Right lobe of liver (tissue), 6 donors: ENCODE data around the gene MFAP3. TPM values are rescaled to one million over a fixed set of nuclear protein-coding genes. Genes with fewer than 3 reads are reported as not detected.

ENCODE experiments used
- ATAC-seq, 4 donors: fragments of 200-7000 bp; cut with Tn5 transposase; one replicate each; pipeline ENCODE4 v1.9.1; 2020; ENCODE audit warnings: mild to moderate bottlenecking in 4 of 4, moderate library complexity in 4 of 4
- DNase-seq, 3 donors: peaks; one replicate each; pipeline ENCODE4 v3.0.0-alpha.2; 2020
- H3K27ac ChIP-seq, 3 donors: fragments of 200-600 bp; one replicate each; pipeline ENCODE4 v1.8.0; 2022
- H3K27me3 ChIP-seq, 2 donors: fragments of 200-600 bp; one replicate each; pipeline ENCODE4 v1.8.0; 2022
- H3K36me3 ChIP-seq, 4 donors: fragments of 200-600 bp; sonication (generic) in 1 of 4; one replicate each; pipeline versions ENCODE4 v1.5.1 to v1.8.0; 2017 to 2022; ENCODE audit warnings: control low read depth in 1 of 4
- H3K4me1 ChIP-seq, 4 donors: fragments of 200-600 bp; sonication (generic) in 1 of 4; one replicate each; pipeline versions ENCODE4 v1.5.1 to v1.8.0; 2017 to 2022; ENCODE audit warnings: control low read depth in 1 of 4
- H3K4me3 ChIP-seq, 3 donors: fragments of 200-600 bp; one replicate each; pipeline ENCODE4 v1.8.0; 2022
- H3K9me3 ChIP-seq, 4 donors: fragments of 200-600 bp; sonication (generic) in 1 of 4; one replicate each; pipeline versions ENCODE4 v1.5.1 to v1.8.0; 2017 to 2022; ENCODE audit warnings: control low read depth in 1 of 4
- POLR2A ChIP-seq: fragments of 450-650 bp; IDR thresholded peaks from one replicate; pipeline ENCODE4 v1.6.1; 2017; ENCODE audit warnings: antibody characterized with exemption, mild to moderate bottlenecking
- WGBS: methylation state at CpG from one replicate; pipeline ENCODE4 v1.1.6; 2018; ENCODE audit warnings: low coverage, low lambda C conversion rate; ENCODE audit not compliant: insufficient coverage; ENCODE audit errors: missing lambda C conversion rate; 5-methylcytosine and 5-hydroxymethylcytosine counted together
- intact Hi-C, 2 donors: fragments of 100-400 bp; cut with DNase I; formaldehyde crosslinking; loops; one replicate each; pipeline versions ENCODE4 v1.11.2 to v1.14.1; 2022
- total RNA-seq, 6 experiments: library from RNA; depleted of rRNA in 2 of 6; stranded (reverse); fragments of >200 nt in 2 of 6; fragmentation: NEBNext Ultra II Directional in 3 of 6; extraction: Animal tissue kit (Norgen Biotek cat#: 25700) in 3 of 6; gene quantifications; one replicate each; pipeline versions ENCODE4 v1.1.0 to v1.2.4, GENCODE V29; 2016 to 2023
- TF ChIP-seq, protein P1 (sequence below), 4 donors: fragments of 200-600 bp in 3 of 4; fragments of 450-650 bp in 1 of 4; IDR thresholded peaks; one replicate each; pipeline versions ENCODE4 v1.5.1 to v1.8.0; 2016 to 2022; ENCODE audit warnings: antibody characterized with exemption in 4 of 4, mild to moderate bottlenecking in 2 of 4
- donor health status: DM: no; HTN: yes; CAD: no.
- donor health status: DM: no; HTN: no; CAD: no.
- donor health status: DM: no; HTN: no; CAD: no.
- donor health status: DM: no; HTN: yes; CAD: no.
- donor health status: DM: no; HTN: yes; CAD: no.

Gene MFAP3
- total RNA-seq, 6 experiments from 2014 or later, result 14.8 to 29.8 (median 16.1) TPM

DNA sequence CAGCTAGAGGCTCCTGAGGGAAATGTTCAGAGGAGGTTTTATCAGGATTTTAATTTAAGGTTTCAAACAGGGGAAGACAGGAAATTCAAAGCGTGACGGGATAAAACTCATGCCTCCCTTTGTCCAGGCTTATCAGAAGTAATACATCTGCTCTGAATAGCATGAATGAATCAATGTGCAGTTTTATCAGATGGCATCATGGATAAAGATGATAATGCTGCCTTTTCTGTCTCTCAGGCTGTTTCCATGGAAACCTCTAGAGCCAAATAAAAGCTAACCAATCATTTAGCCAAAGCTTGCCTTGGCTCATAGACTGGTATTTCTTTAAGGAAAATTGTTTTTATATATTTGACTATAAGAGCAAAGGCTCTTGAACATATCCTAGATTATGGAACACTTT is 16.4 kb downstream of the MFAP3 start:
- Histone ChIP-seq H3K27ac (no peak overlapping the region), H3K4me3 (no peak overlapping the region), H3K36me3 (peaks cover 0 to 8% (median 4%) of the 10 kb centered on the region in 4 donors), H3K4me1 (peaks cover 0 to 11% (median 5%) of the 10 kb centered on the region in 4 donors), H3K9me3 (no peaks in the 10 kb centered on the region), H3K27me3 (no peaks in the 10 kb centered on the region)
- intact Hi-C loops, result no loop called here
- TF ChIP-seq POLR2A, result no peak
- 82% methylated on average over 2 of the region's 2 CpGs for WGBS
- ATAC-seq (no peak), DNase-seq (no peak)

DNA sequence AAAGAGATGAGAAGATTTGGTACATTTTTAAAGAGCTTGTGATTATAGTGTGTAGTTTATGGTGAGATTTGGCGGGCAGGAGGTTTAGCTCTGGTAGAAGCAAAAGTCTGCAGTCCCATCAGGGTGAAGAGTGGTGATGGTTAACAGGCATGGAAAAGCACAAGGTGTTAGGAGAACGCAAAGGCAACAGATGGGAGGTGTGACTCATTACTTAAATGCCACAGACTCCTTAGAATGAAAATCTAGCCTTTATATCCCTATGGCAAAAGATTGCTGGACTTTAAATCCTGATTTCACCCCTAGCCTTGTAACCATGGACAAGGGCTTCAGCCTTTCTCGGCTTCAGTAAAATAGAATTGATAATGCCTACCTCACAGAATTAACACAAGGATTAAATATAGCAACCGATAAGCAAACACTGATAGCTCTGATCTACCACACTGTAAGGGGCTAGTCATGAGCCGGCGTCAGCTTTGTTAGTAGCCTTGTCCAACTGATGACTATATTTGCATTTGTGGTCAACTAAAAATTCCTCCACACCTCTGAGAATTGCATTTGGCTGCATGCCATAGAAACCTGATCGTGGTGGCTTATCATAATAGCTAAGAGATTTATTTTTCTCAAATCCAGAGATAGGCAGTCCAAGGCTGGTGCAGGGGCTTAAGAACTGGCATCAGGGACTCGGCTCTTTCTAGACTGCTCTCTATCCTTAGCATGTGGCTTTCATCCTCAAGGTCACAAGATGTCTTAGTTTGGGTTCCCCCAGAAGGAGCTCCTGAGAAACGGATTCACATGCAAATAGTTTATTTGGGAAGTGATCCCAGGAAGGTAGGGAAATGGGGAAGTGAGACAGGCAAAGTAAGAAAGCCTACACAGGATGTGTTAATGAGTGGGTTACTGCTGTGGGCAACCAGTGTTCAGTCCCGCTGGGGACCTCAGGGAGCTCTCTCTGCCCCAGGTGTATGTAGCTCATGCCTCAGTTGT is 19.6 kb downstream of the MFAP3 start:
- Histone ChIP-seq H3K9me3 (no peaks in the 10 kb centered on the region), H3K36me3 (peaks cover 0 to 8% (median 0%) of the 10 kb centered on the region in 4 donors), H3K27me3 (no peaks in the 10 kb centered on the region), H3K4me1 (peaks cover 0 to 11% (median 5%) of the 10 kb centered on the region in 4 donors), H3K4me3 (no peak overlapping the region), H3K27ac (no peak overlapping the region)
- WGBS, result 61% methylated on average over 7 of the region's 10 CpGs
- DNase-seq (no peak), ATAC-seq (peak in 2 of 4 donors; percentile 21 to 23)
- TF ChIP-seq, protein P1, sequence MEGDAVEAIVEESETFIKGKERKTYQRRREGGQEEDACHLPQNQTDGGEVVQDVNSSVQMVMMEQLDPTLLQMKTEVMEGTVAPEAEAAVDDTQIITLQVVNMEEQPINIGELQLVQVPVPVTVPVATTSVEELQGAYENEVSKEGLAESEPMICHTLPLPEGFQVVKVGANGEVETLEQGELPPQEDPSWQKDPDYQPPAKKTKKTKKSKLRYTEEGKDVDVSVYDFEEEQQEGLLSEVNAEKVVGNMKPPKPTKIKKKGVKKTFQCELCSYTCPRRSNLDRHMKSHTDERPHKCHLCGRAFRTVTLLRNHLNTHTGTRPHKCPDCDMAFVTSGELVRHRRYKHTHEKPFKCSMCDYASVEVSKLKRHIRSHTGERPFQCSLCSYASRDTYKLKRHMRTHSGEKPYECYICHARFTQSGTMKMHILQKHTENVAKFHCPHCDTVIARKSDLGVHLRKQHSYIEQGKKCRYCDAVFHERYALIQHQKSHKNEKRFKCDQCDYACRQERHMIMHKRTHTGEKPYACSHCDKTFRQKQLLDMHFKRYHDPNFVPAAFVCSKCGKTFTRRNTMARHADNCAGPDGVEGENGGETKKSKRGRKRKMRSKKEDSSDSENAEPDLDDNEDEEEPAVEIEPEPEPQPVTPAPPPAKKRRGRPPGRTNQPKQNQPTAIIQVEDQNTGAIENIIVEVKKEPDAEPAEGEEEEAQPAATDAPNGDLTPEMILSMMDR (IDR thresholded peaks at IDR 0.05), result no peak
- no peak for TF ChIP-seq POLR2A
- intact Hi-C loops, result no loop called here

DNA sequence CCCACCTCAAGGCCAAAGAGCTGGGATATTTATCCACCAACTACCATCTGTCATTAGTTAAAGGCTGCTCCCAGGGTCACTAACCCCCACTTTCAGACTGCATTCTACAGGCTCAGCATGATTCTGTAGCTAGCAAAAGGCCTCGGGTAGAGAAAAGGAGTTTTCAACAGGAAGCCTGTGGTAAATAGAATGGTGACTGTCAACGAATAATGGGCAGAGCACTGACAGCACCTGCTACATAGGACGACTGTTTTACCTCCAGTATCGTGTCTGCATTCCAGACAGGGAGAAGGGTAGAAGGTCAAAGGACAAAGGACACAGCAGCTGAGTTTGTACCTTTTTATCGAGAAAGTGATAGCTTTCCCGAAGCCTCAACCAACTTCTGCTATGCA is 20.3 kb downstream of the MFAP3 start:
- peaks cover 0 to 3% (median 0%) of the 10 kb centered on the region in 4 donors for H3K36me3 ChIP-seq
- DNase-seq (no peak), ATAC-seq (peak; percentile 77 to 86 (median 82))
- WGBS, result 24% methylated on average over 6 of the region's 6 CpGs
- peaks cover 0 to 11% (median 5%) of the 10 kb centered on the region in 4 donors for H3K4me1 ChIP-seq
- no peaks in the 10 kb centered on the region for H3K27me3 ChIP-seq
- no peak overlapping the region for H3K27ac ChIP-seq
- H3K4me3 ChIP-seq, result no peak overlapping the region
- intact Hi-C loops, result no loop called here
- H3K9me3 ChIP-seq, result no peaks in the 10 kb centered on the region
- no peak for TF ChIP-seq POLR2A
- TF ChIP-seq, protein P1 (IDR thresholded peaks at IDR 0.05), result no peak

GRCh38 chr5:154059583-154059982 is 20.8 kb downstream of the MFAP3 start:
- 71% methylated on average over 4 of the region's 4 CpGs for WGBS
- Histone ChIP-seq H3K9me3 (no peaks in the 10 kb centered on the region), H3K4me3 (no peak overlapping the region), H3K4me1 (peaks cover 0 to 11% (median 5%) of the 10 kb centered on the region in 4 donors), H3K27ac (no peak overlapping the region), H3K27me3 (no peaks in the 10 kb centered on the region), H3K36me3 (no peaks in the 10 kb centered on the region)
- no peak for TF ChIP-seq POLR2A
- TF ChIP-seq, protein P1 (IDR thresholded peaks at IDR 0.05), result no peak
- no peak for DNase-seq
- ATAC-seq, result peak in 1 of 4 donors; percentile 11
- intact Hi-C loops, result no loop called here

DNA sequence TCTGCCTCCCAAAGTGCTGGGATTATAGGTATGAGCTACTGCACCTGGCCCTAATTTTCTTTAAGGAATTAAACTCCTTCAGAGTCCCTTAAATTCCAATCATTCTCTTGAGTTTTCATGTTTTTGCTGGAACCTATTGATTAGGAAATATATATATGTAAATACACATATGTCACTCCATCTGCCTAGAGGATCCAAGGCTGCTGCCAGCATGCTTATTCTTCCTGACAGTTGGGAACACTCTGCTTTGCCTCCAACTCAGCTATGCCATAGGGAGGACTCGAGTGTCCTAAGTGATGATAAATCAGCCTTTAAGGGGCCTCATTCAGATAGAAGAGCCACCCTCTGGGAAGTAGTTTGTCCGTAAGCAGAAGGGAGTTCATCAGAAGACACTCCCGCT is 21.8 kb downstream of the MFAP3 start:
- ATAC-seq, result no peak
- no peak overlapping the region for H3K27ac ChIP-seq
- TF ChIP-seq POLR2A, result no peak
- TF ChIP-seq, protein P1 (IDR thresholded peaks at IDR 0.05), result no peak
- WGBS, result 90% methylated on average over 3 of the region's 3 CpGs
- H3K36me3 ChIP-seq, result no peaks in the 10 kb centered on the region
- H3K4me1 ChIP-seq, result peaks cover 0 to 11% (median 5%) of the 10 kb centered on the region in 4 donors
- no peak for DNase-seq
- intact Hi-C loops, result loop anchor here in 1 of 2 donors (10.0 kb wide), 1 partner anchor 354 kb away; no protein-coding TSS in a partner anchor
- no peaks in the 10 kb centered on the region for H3K9me3 ChIP-seq
- H3K27me3 ChIP-seq, result no peaks in the 10 kb centered on the region
- H3K4me3 ChIP-seq, result no peak overlapping the region
